A549 treated with RU486 at 1 μM for 4 hours (cell line): ENCODE data around the gene RING1. TPM values are rescaled to one million over a fixed set of nuclear protein-coding genes. Genes with fewer than 3 reads are reported as not detected.

Experiments
- total RNA-seq: library from RNA; stranded (reverse); fragments of 200-300 nt; extraction: Qiagen RNA extraction; gene quantifications from 5 replicates; pipeline ENCODE4 v1.2.3, GENCODE V29; 2022; ENCODE audit warnings: low read depth

Gene RING1
- total RNA-seq: 19.8 to 28.2 TPM (median 25.6 TPM) in 5 replicates

DNA sequence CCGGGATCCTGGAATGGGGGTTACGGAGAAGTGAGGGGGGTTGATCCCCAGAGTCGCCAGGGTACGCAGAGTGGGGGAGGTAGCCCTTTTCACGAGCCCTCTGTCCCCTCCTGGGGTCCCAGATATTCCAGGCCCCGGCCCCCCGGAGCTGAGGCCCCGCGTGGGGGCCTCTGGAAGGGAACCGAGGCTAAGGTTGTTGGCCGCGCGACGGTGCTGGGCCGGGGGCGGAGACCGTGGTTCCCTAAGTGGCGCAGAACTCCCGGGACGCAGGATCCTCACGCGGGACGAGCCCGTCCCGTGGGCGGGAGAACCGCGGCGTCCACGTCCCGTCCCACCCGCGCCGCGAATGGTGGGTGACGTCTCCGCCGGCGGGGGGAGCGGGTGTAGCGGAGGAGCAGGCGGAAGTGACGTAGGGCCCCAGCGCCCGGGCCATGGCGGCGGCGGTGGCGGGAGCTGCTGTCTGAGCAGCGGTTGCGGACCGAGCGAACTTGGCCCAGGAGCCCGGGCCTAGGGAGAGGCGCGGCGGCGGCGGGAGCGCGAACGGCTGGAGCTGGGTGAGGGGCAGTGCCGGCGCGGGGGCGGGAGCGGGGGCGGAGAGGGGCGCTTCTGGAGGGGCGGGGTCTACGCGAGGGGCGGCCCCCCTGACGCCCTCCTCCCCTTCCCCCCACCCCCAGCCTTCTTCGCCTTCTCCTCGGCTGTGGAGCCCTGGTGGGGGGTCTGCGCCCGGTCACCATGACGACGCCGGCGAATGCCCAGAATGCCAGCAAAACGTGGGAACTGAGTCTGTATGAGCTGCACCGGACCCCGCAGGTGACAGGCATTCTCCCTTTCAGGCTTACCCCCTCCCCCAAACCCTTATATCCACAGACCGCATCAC lies at the start of gene RING1:
TSS of gene RING1 (plus strand) at position 410 of the 877 bp plus-strand sequence. CDS start at position 733, 323 bp downstream.

DNA sequence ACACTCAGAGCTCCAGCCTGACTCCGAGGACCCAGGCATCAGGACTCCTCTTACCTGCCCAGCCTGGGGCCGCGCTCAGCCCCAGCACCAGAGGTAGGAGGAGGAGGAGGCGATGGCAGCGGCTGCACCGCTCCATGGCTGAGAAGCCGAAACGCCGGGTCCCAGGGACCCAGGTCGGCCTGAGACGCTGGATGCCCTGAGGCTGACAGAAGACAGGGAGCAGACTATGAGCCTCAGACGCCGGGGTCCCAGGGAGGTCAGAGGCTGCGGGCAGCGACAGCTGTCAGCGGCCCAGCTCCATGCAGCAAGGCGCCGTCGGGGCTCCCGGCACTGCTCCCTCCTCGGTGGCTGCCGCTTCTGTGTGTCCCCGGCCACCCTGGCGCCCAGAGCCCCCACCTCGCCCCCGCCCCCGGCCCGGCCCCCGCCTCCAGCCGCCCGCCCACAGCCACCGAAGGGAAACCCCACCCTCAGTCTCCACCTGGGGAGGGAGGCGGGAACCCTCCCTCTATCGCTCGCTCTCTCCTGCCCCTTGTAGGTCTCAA lies 16.1 kb upstream of the RING1 start, which contains the start of gene COL11A2:
TSS of gene COL11A2 (minus strand) at position 363 of the 542 bp plus-strand sequence. CDS start at position 136, 227 bp downstream.

DNA sequence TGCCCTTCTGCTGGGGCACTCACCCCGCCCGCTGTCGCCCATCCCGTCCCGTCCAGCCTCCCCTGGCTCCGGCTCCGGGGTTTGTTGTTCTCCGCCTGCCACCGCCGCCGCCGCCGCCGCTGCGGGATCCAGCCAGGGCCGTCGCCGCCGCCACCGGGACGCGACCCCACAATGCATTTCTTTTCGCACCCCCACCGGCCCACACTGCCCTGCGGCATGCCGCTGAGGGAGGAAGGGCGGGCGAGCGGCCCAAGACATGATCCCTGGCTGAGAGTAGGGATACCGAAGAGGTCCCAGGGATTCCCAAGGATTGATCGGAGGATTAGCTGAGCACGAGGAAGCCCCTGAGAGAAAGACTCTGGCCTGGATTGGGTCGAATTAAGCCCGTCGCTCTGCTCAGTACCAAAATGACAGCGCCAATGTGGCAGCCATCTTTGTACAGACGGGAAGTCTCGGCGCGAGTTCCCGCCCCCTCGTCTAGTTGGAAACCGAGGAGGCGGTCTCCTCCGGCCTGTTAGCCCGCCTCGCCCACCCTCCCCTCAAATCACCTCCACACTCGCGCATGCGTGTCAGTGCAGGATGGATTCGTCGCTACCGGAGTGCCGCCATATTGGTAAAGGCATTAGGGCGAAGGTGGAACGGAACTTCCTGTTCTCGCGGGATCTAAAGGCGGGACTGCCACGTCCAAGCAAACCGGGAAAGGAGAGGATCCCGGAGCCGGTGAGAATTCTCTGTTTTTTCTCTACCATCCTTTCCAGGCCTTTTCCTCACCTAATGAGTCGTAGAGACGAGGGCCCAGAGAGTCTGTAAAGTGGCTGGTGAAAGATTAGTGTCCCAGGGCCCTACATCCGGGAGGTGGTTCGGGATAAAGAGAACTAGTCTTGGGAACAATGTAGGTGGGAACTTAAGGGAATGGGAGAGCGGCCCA lies 7.8 kb upstream of the RING1 start, which contains the start of the genes RXRB and SLC39A7:
TSS of gene RXRB (minus strand) at position 447 of the 928 bp plus-strand sequence. CDS start at position 258, 189 bp downstream.
TSS of gene SLC39A7 (plus strand) at position 649 of the 928 bp plus-strand sequence. CDS start 379 bp downstream, outside the sequence.

DNA sequence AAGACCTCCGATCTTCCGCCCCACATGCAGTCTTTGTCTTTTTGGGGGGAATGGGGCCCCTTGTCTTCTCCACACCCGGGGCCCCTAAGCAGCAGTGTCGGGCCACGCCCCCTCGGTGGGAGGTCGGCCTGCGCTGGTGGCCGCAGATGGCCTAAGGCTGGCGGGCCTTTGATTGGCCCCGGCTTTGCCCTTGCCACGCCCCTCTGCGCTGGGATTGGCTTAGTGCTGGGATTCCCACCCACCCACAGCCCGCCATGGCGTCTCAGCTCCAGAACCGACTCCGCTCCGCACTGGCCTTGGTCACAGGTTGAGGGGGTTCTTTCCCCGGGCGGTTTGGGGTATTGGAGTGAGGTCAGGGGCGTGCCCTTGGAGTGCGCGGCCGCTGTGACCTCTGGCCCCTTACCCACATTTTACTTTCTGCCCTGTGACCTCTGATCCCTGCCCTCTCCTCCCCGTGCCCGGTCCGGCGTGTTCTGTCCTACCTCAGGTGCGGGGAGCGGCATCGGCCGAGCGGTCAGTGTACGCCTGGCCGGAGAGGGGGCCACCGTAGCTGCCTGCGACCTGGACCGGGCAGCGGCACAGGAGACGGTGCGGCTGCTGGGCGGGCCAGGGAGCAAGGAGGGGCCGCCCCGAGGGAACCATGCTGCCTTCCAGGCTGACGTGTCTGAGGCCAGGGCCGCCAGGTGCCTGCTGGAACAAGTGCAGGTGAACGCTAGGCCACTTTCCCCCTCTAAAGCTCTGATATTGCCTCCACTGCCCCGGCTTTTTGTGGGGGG lies 3.7 kb upstream of the RING1 start, which contains the start of gene HSD17B8:
TSS of gene HSD17B8 (plus strand) at position 241 of the 776 bp plus-strand sequence. CDS start at position 255, 14 bp downstream.

Other genes with a start within 250 kb of the RING1 start
- 116 to 154 TPM (median 131 TPM) in 5 replicates for gene BRD2, start 239.9 kb upstream of the RING1 start, total RNA-seq
- gene HLA-DOA, start 198.9 kb upstream of the RING1 start, total RNA-seq: 0.50 TPM in 1 of 5 replicates, not detected in the others
- gene HLA-DPA1, start 134.9 kb upstream of the RING1 start, total RNA-seq: 0.33 TPM in 1 of 5 replicates, not detected in the others
- not detected in 5 replicates for gene HLA-DPB1, start 132.5 kb upstream of the RING1 start, total RNA-seq
- gene COL11A2, start 16.0 kb upstream of the RING1 start, total RNA-seq: 0.37 to 1.3 TPM (median 0.90 TPM) in 5 replicates
- 15.5 to 21.7 TPM (median 20.6 TPM) in 5 replicates for gene RXRB, start 7.8 kb upstream of the RING1 start, total RNA-seq
- 111 to 121 TPM (median 118 TPM) in 5 replicates for gene SLC39A7, start 7.6 kb upstream of the RING1 start, total RNA-seq
- 11.0 to 16.7 TPM (median 15.5 TPM) in 5 replicates for gene HSD17B8, start 3.8 kb upstream of the RING1 start, total RNA-seq
- gene VPS52, start 63.4 kb downstream of the RING1 start, total RNA-seq: 15.8 to 18.0 TPM (median 16.9 TPM) in 5 replicates
- 2,467 to 2,823 TPM (median 2,760 TPM) in 5 replicates for gene RPS18, start 63.6 kb downstream of the RING1 start, total RNA-seq
- gene B3GALT4, start 68.6 kb downstream of the RING1 start, total RNA-seq: 0.30 to 0.75 TPM (median 0.53 TPM) in 5 replicates
- 53.2 to 66.0 TPM (median 58.6 TPM) in 5 replicates for gene WDR46, start 80.7 kb downstream of the RING1 start, total RNA-seq
- 102 to 132 TPM (median 118 TPM) in 5 replicates for gene PFDN6, start 81.1 kb downstream of the RING1 start, total RNA-seq
- 11.0 to 13.8 TPM (median 13.4 TPM) in 5 replicates for gene RGL2, start 90.4 kb downstream of the RING1 start, total RNA-seq
- 35.9 to 44.9 TPM (median 39.4 TPM) in 5 replicates for gene TAPBP, start 105.6 kb downstream of the RING1 start, total RNA-seq
- 2.8 to 4.1 TPM (median 3.2 TPM) in 5 replicates for gene ZBTB22, start 109.2 kb downstream of the RING1 start, total RNA-seq
- gene DAXX, start 114.5 kb downstream of the RING1 start, total RNA-seq: 39.9 to 42.5 TPM (median 41.0 TPM) in 5 replicates
- 38.6 to 46.1 TPM (median 44.5 TPM) in 5 replicates for gene KIFC1, start 183.3 kb downstream of the RING1 start, total RNA-seq
- gene PHF1, start 202.5 kb downstream of the RING1 start, total RNA-seq: 12.7 to 17.4 TPM (median 16.2 TPM) in 5 replicates
- 161 to 229 TPM (median 209 TPM) in 5 replicates for gene CUTA, start 209.6 kb downstream of the RING1 start, total RNA-seq
- 3.5 to 7.9 TPM (median 4.8 TPM) in 5 replicates for gene SYNGAP1, start 211.6 kb downstream of the RING1 start, total RNA-seq
- 10.3 to 12.6 TPM (median 12.2 TPM) in 5 replicates for gene ZBTB9, start 246.1 kb downstream of the RING1 start, total RNA-seq